ENCODE results near the gene ARFRP1.
A peak's percentile ranks its signal among the peaks of the same experiment; 100 is the strongest.

ARFRP1 gene

DNA sequence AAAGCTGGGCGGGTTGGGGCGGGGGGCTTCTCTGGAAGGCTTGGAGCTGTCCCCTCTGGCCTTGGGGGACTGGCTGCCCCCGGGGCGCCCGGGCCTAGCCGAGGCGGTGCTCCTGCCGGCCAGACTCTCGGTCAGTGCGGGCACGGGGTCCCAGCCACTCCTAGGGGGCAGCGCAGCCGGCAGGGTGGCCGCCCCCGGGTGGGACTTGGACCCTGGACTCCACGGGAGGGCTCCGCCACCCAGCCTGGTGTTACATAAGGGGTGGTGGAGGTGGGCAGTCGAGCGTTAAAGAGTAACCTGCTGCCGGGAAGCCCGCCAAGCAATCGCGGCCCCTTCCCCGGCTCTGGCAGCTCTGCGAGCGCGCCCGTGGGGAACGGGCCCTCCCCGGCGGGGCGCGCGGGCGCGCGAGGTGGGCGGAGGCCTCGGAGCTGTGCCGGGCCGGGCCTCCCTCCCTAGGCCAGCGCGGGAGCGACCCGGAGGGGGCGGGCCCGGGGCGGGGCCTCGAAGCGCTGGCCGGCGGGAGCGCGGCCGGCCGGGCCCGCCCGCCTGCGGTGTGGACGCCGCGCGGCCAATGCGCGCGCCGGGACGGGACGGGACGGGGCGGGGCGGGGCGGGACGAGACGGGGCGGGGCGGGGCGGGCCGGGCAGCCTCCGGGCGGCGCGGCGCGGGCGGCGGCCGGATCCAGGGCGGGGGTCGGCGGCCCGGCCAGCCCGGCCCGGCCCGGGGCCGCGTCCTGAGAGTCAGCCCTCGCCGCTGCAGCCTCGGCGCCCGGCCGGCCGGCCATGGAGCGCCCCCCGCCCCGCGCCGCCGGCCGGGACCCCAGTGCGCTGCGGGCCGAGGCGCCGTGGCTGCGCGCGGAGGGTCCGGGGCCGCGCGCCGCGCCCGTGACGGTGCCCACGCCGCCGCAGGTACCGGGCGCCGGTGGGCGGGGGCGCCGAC is 31.6 kb upstream of the ARFRP1 start, which contains the start of gene SLC2A4RG:
TSS of gene SLC2A4RG (plus strand) at position 647 of the 940 bp plus-strand sequence. CDS start at position 784, 137 bp downstream.
- Mint-ChIP-seq H3K36me3 (ENCODE audit: low read depth) (peaks cover 18% of the 10 kb centered on the region), H3K27ac (no peak within 1 kb of the TSS), H3K4me3 (peak within 1 kb of the TSS; percentile 60), H3K9me3 (no peaks in the 10 kb centered on the region), H3K4me1 (ENCODE audit: low read depth) (peaks cover 12% of the 10 kb centered on the region), H3K27me3 (ENCODE audit: low read depth) (no peaks in the 10 kb centered on the region)
- peak; percentile 81 for DNase-seq (ENCODE audit: low spot score)

DNA sequence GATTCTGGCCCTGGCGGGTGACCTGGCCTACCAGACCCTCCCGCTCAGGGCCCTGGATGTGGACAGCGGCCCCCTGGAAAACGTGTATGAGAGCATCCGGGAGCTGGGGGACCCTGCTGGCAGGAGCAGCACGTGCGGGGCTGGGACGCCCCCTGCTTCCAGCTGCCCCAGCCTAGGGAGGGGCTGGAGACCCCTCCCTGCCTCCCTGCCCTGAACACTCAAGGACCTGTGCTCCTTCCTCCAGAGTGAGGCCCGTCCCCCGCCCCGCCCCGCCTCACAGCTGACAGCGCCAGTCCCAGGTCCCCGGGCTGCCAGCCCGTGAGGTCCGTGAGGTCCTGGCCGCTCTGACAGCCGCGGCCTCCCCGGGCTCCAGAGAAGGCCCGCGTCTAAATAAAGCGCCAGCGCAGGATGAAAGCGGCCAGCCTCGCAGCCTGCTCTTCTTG is 30.9 kb upstream of the ARFRP1 start:
- Mint-ChIP-seq H3K27ac (no peak overlapping the region), H3K9me3 (no peaks in the 10 kb centered on the region), H3K4me3 (peak overlapping the region; percentile 60), H3K4me1 (ENCODE audit: low read depth) (peaks cover 17% of the 10 kb centered on the region), H3K36me3 (ENCODE audit: low read depth) (peaks cover 21% of the 10 kb centered on the region), H3K27me3 (ENCODE audit: low read depth) (no peaks in the 10 kb centered on the region)
- DNase-seq (ENCODE audit: low spot score), result no peak

DNA sequence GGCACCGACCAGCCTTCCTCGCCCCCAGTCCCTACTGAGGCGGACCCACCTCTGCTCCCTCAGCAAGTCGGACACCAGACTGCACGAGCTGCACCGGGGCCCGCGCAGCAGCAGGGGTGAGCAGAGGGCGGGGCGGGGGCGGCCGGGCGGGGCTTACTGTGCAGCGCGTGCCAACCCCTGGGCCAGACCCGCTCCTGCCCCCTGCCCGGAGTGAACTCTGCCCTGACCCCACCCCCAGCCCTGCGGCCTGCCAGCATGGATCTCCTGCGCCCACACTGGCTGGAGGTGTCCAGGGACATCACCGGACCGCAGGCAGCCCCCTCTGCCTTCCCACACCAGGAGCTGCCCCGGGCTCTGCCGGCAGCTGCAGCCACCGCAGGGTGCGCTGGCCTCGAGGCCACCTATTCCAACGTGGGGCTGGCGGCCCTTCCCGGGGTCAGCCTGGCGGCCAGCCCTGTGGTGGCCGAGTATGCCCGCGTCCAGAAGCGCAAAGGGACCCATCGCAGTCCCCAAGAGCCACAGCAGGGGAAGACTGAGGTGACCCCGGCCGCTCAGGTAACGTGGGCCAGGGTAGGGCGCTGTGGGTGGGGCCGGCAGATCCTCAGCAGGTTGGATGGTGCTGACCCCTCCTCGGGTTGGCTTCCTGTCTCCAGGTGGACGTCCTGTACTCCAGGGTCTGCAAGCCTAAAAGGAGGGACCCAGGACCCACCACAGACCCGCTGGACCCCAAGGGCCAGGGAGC is 30.3 kb upstream of the ARFRP1 start:
- Mint-ChIP-seq H3K27me3 (ENCODE audit: low read depth) (no peaks in the 10 kb centered on the region), H3K4me1 (ENCODE audit: low read depth) (peaks cover 20% of the 10 kb centered on the region), H3K36me3 (ENCODE audit: low read depth) (peaks cover 19% of the 10 kb centered on the region), H3K4me3 (peak overlapping the region; percentile 60), H3K27ac (no peak overlapping the region), H3K9me3 (no peaks in the 10 kb centered on the region)
- DNase-seq (ENCODE audit: low spot score), result no peak

GRCh38 chr20:63737695-63737944 is 29.8 kb upstream of the ARFRP1 start:
- H3K4me3 Mint-ChIP-seq, result peak overlapping the region; percentile 90
- DNase-seq (ENCODE audit: low spot score), result no peak
- H3K4me1 Mint-ChIP-seq (ENCODE audit: low read depth), result peaks cover 20% of the 10 kb centered on the region
- H3K27ac Mint-ChIP-seq, result no peak overlapping the region
- H3K27me3 Mint-ChIP-seq (ENCODE audit: low read depth), result no peaks in the 10 kb centered on the region
- peaks cover 19% of the 10 kb centered on the region for H3K36me3 Mint-ChIP-seq (ENCODE audit: low read depth)
- H3K9me3 Mint-ChIP-seq, result no peaks in the 10 kb centered on the region

- H3K4me3 Mint-ChIP-seq, result peak overlapping the region; percentile 90
- no peaks in the 10 kb centered on the region for H3K27me3 Mint-ChIP-seq (ENCODE audit: low read depth)
- peak overlapping the region; percentile 88 for H3K27ac Mint-ChIP-seq
Observed at GRCh38 chr20:63736893-63737694, 29.3 kb upstream of the ARFRP1 start.

GRCh38 chr20:63735859-63736718 is 28.3 kb upstream of the ARFRP1 start, which contains the start of gene LIME1:
Gene LIME1, plus strand, starts transcription at chr20:63736664. Its CDS starts 886 bp downstream, at chr20:63737550.
- Mint-ChIP-seq H3K27me3 (ENCODE audit: low read depth) (no peaks in the 10 kb centered on the region), H3K9me3 (no peaks in the 10 kb centered on the region), H3K36me3 (ENCODE audit: low read depth) (peaks cover 19% of the 10 kb centered on the region), H3K4me3 (peak within 1 kb of the TSS; percentile 90), H3K27ac (peak within 1 kb of the TSS; percentile 88), H3K4me1 (ENCODE audit: low read depth) (peaks cover 20% of the 10 kb centered on the region)
- DNase-seq (ENCODE audit: low spot score), result peak; percentile 35

More at GRCh38 chr20:63736893-63737694, 29.3 kb upstream of the ARFRP1 start:
- no peak for DNase-seq (ENCODE audit: low spot score)
- Mint-ChIP-seq H3K9me3 (no peaks in the 10 kb centered on the region), H3K4me1 (ENCODE audit: low read depth) (peaks cover 20% of the 10 kb centered on the region), H3K36me3 (ENCODE audit: low read depth) (peaks cover 19% of the 10 kb centered on the region)

DNA sequence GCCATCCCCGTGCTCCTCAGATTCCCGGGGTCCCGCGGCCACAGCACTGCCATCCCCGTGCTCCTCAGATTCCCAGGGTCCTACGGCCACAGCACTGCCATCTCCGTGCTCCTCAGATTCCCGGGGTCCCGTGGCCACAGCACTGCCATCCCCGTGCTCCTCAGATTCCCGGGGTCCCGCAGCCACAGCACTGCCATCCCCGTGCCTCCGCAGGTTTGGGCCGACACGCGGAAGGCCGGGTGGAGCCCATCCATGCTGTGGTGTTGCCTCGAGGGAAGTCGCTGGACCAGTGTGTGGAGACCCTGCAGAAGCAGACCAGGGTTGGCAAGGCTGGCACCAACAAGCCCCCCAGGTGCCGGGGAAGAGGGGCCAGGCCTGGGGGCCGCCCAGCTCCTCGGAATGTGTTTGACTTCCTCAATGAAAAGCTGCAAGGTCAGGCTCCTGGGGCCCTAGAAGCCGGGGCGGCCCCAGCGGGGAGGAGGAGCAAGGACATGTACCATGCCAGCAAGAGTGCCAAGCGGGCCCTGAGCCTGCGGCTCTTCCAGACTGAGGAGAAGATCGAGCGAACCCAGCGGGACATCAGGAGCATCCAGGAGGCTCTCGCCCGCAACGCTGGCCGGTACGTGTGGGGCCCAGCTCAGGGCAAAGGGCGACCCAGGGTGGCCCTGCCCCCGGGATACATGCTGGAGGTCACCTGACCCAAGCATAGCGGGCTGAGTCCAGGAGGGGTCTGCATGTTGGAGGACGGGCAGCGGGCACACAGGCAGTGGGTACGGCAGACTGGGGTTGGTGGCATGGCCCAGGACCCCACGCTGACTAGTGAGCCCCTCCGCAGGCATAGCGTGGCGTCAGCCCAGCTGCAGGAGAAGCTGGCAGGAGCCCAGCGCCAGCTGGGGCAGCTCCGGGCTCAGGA is 27.4 kb upstream of the ARFRP1 start:
- H3K27ac Mint-ChIP-seq, result peak overlapping the region; percentile 88
- peaks cover 22% of the 10 kb centered on the region for H3K4me1 Mint-ChIP-seq (ENCODE audit: low read depth)
- peaks cover 19% of the 10 kb centered on the region for H3K36me3 Mint-ChIP-seq (ENCODE audit: low read depth)
- no peak for DNase-seq (ENCODE audit: low spot score)
- no peaks in the 10 kb centered on the region for H3K9me3 Mint-ChIP-seq
- peak overlapping the region; percentile 90 for H3K4me3 Mint-ChIP-seq
- H3K27me3 Mint-ChIP-seq (ENCODE audit: low read depth), result no peaks in the 10 kb centered on the region

DNA sequence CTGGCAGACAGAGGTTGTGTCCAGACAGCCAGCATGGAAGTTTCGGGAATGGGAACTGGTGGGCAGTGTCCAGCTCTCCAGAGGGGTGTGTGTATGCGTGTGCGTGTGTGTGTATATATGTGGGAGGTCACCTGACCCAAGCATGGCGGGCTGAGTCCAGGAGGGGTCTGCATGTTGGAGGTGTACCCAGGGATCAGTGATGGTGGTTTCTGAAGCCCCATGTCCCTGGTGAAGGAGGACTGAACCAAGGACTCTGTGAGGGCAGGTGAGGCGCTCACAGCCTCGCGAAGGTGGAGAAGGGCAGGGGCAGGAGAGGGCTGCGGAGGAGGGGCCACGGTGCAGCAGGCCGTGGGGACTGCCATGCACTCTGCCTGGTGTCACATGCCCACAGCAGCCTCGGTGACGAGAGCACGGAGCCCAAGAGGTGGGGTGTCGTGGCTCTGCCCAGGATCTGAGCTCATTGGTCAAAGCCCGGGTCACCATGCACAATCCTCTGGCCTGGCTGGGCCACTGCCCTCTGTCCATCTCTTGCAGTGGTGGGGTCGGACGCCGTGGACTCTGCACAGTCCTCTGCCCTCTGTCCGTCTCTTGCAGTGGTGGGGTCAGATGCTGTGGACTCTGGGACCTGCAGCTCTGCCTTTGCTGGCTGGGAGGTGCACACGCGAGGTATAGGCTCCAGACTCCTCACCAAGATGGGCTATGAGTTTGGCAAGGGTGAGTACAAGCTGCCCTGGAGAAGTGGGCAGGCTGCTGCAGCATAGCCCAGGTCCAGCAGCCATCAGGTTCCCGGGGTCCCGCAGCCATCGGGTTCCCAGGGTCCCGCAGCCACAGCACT is 26.6 kb upstream of the ARFRP1 start:
- peak; percentile 4 for DNase-seq (ENCODE audit: low spot score)
- H3K27ac Mint-ChIP-seq, result peak overlapping the region; percentile 81
- H3K4me1 Mint-ChIP-seq (ENCODE audit: low read depth), result peaks cover 31% of the 10 kb centered on the region
- peak overlapping the region; percentile 37 for H3K4me3 Mint-ChIP-seq
- H3K9me3 Mint-ChIP-seq, result no peaks in the 10 kb centered on the region
- peaks cover 24% of the 10 kb centered on the region for H3K36me3 Mint-ChIP-seq (ENCODE audit: low read depth)
- no peaks in the 10 kb centered on the region for H3K27me3 Mint-ChIP-seq (ENCODE audit: low read depth)

- Mint-ChIP-seq H3K4me3 (peak overlapping the region; percentile 37), H3K4me1 (ENCODE audit: low read depth) (peaks cover 36% of the 10 kb centered on the region)
Observed at GRCh38 chr20:63733579-63734081, 25.9 kb upstream of the ARFRP1 start.

DNA sequence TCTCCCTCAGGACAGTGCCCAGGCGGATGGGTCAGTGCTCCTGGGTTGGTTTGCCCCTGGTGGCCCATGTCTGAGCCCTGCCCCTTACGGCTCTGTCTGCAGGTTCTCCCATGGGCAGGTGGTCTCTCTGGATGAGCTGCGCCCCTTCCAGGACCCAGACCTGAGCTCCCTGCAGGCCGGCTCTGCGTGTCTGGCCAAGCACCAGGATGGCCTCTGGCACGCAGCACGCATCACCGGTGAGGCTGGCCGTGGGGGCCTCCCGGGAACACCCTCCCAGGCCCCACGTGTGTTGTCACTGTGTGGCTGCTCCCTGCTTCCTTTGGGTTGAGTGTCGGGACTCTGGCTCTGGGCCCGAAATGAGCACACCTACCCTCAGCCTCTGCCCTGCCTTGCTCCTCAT is 25.3 kb upstream of the ARFRP1 start:
- DNase-seq (ENCODE audit: low spot score), result no peak
- Mint-ChIP-seq H3K4me1 (ENCODE audit: low read depth) (peaks cover 40% of the 10 kb centered on the region), H3K27ac (no peak overlapping the region), H3K4me3 (no peak overlapping the region), H3K36me3 (ENCODE audit: low read depth) (peaks cover 32% of the 10 kb centered on the region), H3K9me3 (no peaks in the 10 kb centered on the region), H3K27me3 (ENCODE audit: low read depth) (no peaks in the 10 kb centered on the region)

More at GRCh38 chr20:63733579-63734081, 25.9 kb upstream of the ARFRP1 start:
- H3K27ac Mint-ChIP-seq, result peak overlapping the region; percentile 81
- peak; percentile 3 for DNase-seq (ENCODE audit: low spot score)
- peaks cover 27% of the 10 kb centered on the region for H3K36me3 Mint-ChIP-seq (ENCODE audit: low read depth)
- H3K9me3 Mint-ChIP-seq, result no peaks in the 10 kb centered on the region
- no peaks in the 10 kb centered on the region for H3K27me3 Mint-ChIP-seq (ENCODE audit: low read depth)

All from T-helper 2 cell treated with Interferon-gamma antibody and Interleukin-4, amounts not matched to agents 5 μg/mL and 100 μg/mL, for 36 hours (primary cell).